ENCODE measurements around the gene ZFR. TPM values are rescaled to one million over a fixed set of nuclear protein-coding genes. Genes with fewer than 3 reads are reported as not detected.
"Not testable (repeated sequence)": the region's sequence is repeated elsewhere in the genome, so short reads cannot be mapped to it uniquely, and the experiment has no call there.

ZFR gene
- total RNA-seq, 1 experiment from 2014 or later = 83.1 TPM

GRCh38 chr5:32452316-32452715 lies 7.8 kb upstream of the ZFR start:
- DNase-seq (ENCODE audit: low read depth) = not testable (repeated sequence)

DNA sequence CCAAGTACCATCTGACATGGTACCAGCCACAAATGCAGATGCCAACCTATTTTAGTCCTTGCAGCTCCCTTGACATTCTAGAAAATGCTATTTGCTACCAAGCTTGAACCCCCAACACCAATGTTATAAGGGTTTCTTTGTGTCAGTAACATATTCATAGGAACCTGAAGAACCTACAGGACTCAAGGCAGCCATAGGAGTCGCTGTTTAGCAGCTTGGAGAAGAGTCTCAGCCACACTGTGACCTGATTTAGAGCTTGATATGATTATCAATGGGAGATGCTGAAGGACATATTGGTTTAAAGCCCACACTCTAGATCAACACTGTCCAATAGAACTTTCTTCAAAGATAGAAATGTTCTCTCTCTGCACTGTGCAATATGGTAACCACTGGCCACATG lies 6.4 kb upstream of the ZFR start:
- DNase-seq (ENCODE audit: low read depth) = no peak

DNA sequence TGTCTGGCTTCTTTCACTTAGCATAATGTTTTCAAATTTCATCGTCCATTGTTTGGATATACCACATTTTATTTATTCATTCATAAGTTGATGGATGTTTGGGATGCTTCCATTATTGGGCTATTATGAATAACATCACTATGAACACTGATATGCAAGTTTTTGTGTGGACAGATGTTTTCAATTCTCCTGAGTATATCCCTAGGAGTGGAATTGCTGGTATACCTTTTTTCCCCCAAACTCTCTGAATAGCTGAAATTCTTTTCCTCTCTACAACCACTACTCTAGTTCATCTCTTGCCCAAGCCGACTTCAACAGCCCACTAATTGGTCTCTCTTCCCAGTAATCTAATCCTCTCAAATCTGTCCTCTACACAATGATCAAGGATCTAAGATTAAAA lies 4.7 kb upstream of the ZFR start:
- DNase-seq (ENCODE audit: low read depth) = no peak

GRCh38 chr5:32446630-32447029 lies 2.1 kb upstream of the ZFR start:
- DNase-seq (ENCODE audit: low read depth) = no peak

DNA sequence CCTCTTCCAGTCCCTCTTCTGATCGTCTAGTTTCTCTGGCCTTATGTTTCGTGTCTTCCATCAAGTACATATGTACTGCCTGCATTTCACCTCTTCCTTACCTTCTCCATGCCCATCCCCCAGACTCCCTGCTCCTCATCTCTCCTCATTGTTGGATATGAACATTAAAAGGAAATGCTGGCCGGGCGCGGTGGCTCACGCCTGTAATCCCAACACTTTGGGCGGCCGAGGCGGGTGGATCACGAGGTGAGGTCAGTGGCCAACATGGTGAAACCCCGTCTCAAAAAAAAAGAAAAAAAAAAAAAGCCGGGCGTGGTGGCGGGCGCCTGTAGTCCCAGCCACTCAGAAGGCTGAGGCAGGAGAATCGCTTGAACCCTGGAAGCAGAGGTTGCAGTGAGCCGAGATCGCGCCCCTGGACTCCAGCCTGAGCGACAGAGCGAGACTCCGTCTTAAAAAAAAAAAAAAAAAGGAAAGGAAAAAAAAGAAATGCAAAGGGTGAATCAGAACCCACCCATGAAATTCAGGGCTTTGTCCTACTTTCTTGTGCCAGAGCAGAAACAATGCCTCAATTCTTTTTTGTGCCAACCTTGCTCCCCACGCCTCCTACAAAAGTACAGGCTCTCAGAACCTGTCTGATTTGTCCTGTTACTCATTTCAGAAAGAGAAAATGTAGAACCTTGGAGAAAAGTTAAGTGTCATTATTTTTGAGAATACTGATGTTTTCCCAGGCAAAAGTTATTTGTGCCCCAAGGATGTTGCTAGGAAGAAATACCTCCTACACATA lies 1.5 kb upstream of the ZFR start:
- no peak for DNase-seq (ENCODE audit: low read depth)

DNA sequence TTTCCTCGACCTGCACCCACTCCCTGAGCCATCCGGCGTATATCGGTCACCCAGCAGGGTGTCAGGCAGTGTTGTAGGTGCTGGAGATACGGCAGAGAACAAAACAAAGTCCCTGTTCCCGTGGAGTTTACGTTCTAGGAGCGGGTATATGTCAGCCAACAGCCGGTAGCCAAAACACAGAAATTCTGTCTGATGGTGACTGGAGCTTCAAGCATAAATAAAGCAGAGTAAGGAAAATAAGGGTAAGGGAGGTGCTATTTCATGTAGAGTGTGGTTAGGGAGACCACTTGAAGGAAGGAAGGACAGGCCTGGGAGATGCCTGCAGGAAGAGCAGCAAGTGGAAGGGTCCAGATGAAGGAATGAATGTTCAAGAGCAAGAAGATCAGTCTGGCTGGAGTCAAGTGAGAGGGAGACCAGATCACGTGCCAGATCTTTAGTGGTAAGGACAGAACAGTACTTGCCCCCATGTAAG lies 783 bp upstream of the ZFR start:
- no peak for DNase-seq (ENCODE audit: low read depth)

DNA sequence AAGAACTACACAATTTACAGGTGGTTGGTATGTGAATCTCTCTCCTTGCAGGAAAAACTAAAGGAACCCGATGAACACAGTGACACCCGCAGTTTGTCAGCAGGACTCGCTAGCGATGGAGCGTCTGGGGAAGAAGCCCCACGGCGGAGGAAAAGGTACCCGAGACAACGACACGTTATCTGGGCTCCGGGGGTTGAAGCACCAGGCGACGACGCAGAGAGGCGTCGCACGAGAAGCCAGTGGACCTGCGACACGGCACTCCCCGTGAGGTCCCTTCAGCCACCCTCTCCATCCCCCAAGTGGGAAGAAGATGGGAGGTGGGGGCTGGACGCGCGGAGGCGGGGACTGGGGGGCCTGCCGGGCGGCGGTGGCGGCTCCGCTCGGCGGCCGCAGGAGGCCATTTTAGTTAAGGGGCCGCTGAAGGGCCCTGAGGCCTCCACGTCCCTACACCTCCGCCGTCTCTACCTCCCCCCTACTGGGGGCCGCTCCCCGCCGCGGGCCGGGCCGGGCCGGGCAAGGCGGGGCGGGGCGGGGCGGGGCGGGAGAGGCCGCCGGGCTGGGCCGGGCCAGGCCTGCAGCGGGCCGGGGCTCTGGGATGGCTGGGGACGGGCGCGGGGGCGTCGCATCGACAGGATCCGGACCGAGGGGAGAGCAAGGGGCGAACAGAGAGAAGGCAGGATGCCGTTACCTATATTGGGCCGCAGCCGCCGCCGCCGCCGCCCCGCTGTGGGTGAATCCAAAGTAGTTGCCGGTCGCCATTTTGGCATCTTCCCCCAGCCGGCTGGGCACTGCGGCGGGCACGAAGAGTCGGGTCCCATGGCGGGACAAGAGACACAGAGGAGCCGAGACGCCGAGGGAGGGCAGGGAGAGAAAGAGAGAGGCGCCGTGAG lies 754 bp downstream of the ZFR start:
- peak; percentile 44 for DNase-seq (ENCODE audit: low read depth)

- peak; percentile 48 for DNase-seq (ENCODE audit: low read depth)
These were observed 1.4 kb downstream of the ZFR start for GRCh38 chr5:32443145-32443540.

GRCh38 chr5:32439086-32439642 lies 5.4 kb downstream of the ZFR start:
- no peak for DNase-seq (ENCODE audit: low read depth)

GRCh38 chr5:32436553-32437242 lies 7.8 kb downstream of the ZFR start:
- no peak for DNase-seq (ENCODE audit: low read depth)

- no peak for DNase-seq (ENCODE audit: low read depth)
These were observed 9.2 kb downstream of the ZFR start for GRCh38 chr5:32435383-32435782.

- no peak for DNase-seq (ENCODE audit: low read depth)
These were observed 10.3 kb downstream of the ZFR start for GRCh38 chr5:32434221-32434620.

GRCh38 chr5:32432633-32433032 lies 11.9 kb downstream of the ZFR start:
- no peak for DNase-seq (ENCODE audit: low read depth)

DNA sequence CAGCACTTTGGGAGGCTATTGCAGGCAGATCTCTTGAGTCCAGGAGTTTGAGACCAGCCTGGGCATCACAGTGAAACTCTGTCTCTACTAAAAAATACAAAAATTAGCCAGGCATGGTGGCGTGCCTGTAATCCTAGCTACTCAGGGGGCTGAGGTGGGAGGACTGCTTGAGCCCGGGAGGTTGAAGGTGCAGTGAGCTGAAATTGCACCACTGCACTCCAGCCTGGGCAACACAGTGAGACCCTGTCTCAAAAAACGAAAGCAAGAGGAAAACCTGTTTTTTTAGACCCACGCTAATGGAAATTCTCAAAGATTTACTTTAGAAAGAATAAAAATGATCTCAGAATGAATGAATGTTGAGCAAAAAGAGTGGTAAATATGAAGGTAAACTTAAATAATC lies 13.7 kb downstream of the ZFR start:
- not testable (repeated sequence) for DNase-seq (ENCODE audit: low read depth)

DNA sequence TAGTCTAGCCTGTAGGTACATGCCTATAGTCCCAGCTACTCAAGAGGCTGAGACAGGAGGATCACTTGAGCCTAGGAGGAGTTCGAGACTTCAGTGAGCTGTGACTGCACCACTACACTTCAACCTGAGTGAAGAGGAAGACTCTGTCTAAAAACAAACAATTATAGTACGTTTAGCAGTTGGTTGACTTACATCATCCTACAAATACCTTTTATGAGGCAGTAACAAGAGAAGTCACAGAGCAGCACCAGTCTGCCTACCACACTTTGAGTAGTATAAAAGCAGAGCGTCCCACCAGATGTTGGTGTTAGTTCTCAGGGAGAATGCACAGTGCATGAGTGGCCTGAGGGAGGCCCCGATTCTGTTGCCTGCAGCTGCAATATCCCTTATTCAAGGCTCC lies 16.1 kb downstream of the ZFR start:
- no peak for DNase-seq (ENCODE audit: low read depth)

GRCh38 chr5:32426440-32427151 lies 17.9 kb downstream of the ZFR start:
- no peak for DNase-seq (ENCODE audit: low read depth)

GRCh38 chr5:32422697-32423096 lies 21.8 kb downstream of the ZFR start:
- DNase-seq (ENCODE audit: low read depth) = no peak

DNA sequence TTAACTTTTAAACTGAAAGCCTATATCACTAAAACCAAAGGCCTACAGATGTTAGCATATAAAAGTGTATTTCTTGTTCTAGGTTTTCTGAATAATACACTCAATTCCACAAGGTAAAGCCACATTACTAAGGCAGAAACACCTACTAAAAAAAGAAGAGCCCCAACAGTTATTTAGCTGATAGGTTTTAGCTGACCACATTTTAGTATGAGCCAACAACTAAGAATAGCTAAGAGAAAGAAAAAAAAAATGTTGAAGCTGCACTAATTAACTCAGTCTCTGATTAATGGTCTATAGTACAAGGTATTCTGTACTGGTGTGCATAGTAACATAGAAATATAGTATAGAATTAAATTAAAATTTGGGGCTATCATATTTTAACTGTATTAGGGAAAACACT lies 23.5 kb downstream of the ZFR start:
- no peak for DNase-seq (ENCODE audit: low read depth)

- no peak for DNase-seq (ENCODE audit: low read depth)
These were observed 24.0 kb downstream of the ZFR start for GRCh38 chr5:32420506-32420905.

DNA sequence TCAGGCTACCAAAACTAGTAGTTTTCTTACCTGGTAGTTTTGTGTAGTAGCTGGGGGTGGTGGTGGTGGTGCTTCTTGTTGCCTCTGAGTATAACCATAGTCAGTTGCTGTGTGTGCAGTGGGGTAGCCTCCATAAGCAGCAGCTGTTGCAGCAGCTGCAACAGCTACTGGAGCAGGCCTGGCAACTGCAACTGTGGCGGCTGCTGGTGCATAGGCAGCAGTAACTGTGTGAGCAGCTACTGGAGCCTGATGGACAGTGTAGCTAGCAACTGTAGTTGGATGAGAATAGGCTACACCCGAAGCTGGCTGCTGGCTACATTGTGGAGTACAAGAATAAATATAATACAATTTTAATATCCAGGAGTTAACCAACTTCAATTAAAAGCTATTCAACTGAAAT lies 24.7 kb downstream of the ZFR start:
- DNase-seq (ENCODE audit: low read depth) = no peak
